NCI-H1694 (cell line): ENCODE measurements around the gene STAT2.
"Not testable (repeated sequence)": the region's sequence is repeated elsewhere in the genome, so short reads cannot be mapped to it uniquely, and the experiment has no call there.

Source experiments
- DNase-seq: peaks from one replicate; lab custom pipeline; 2025; lab: John Stamatoyannopoulos, UW

The STAT2 gene

DNA sequence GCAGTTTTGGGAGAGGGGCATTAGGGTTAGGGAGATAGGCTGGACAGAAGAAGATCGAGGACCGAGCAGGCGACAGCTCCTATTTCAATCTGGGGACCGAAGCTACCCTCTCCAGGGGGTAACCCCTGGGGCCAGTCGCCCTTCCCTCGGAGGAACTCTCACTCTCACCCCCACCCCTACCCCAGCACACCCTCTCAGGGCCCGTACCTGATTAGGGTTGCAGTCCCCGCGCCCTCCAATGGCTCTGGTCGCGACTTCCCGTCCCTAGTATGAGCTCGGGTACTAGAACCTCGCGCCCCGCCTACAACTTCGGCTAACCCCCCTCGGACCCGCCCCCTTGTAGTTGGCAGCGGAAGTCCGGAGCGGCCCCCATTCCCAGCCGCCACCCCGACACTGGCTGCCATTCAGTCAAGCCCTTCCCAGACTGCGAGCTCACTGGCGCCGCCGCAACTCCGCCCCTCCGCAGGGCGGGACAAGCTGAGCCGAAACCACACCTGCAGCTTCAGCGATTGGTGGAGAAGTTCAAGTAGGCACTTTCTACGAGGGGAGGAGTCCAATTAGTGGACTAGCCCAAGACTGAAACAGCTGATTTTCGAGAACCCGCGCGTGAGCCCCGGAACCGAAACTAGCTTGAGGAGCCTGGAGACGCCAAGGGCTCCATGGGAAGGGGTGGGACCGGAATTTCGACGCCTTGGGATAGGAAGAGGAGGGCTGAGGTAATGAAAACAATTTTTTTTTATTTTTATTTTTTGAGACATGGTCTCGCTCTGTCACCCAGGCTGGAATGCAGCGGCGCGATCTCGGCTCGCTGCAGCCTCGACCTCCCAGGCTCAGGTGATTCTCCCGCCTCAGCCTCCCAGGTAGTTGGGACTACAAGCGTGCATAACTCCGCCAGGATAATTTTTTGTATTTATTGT lies at the start of gene STAT2:
TSS of gene STAT2 (minus strand) at position 257 of the 917 bp plus-strand sequence. CDS start 3,536 bp downstream, outside the sequence.
- peak; percentile 94 for DNase-seq

DNA sequence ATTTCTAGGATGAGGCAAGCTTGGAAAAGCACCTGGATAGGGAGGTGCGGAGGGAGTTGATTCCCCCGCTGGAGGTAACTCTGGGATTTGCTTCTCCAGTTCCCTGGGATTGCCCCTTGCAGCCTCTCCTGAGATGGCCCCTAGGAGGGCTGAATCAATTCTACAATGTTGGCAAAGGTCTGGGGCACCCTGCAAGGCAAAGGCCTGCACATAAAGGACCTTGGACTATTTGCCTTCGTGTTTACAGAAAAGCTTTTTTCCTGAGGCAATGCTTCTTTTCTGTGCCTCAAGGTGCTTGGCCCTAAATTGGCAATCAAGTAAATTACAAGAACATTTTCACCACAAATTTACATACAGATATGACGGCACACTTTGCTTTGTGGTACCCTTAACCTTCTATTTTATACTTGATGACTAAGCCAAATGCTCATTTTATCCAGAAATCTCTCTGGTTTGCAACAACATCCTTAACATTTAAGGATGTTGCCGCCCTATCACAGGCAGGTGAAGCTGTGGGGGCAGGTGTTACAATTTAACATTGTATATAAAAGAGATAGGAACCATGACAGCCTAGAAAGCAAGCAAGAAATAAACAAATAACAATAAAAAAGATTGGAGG lies 49.0 kb upstream of the STAT2 start:
- no peak for DNase-seq

DNA sequence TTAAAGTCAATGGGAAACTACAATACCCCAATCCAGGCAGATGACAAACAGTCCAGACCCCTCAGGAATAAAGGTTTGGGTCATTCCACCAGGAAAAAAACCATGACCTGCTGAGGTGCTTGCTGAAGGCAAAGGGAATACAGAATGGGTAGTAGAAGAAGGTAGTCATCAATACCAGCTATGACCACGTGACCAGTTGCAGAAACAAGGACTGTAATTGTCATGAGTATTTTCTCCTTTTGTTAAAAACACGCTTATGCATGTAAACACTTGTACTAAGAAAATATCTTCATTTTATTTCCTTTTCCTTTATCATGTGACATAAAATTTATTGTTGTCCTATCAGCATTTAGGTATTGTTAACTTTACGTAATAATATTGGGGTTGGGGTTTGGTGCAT lies 44.3 kb upstream of the STAT2 start:
- not testable (repeated sequence) for DNase-seq

DNA sequence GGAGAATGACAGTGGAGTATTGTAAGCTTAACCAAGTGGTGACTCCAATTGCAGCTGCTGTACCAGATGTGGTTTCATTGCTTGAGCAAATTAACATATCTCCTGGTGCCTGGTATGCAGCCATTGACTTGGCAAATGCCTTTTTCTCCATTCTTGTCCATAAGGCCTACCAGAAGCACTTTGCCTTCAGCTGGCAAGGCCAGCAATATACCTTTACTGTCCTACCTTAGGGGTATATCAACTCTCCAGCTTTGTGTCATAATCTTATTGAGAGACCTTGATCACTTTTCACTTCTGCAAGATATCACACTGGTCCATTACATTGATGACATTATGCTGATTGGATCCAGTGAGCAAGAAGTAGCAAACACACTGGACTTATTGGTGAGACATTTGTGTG lies 41.7 kb upstream of the STAT2 start:
- DNase-seq = not testable (repeated sequence)

DNA sequence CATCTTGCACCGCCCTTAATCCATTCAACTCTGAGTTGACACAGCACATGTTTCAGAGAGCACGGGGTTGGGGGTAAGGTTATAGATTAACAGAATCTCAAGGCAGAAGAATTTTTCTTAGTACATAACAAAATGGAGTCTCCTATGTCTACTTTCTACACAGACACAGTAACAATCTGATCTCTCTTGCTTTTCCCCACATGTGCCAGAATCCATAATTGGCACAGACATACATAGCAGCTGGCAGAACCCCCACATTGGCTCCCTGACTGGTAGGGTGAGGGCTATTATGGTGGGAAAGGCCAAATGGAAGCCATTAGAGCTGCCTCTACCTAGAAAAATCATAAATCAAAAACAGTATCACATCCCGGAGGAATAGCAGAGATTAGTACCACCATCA lies 41.2 kb upstream of the STAT2 start:
- DNase-seq = not testable (repeated sequence)

DNA sequence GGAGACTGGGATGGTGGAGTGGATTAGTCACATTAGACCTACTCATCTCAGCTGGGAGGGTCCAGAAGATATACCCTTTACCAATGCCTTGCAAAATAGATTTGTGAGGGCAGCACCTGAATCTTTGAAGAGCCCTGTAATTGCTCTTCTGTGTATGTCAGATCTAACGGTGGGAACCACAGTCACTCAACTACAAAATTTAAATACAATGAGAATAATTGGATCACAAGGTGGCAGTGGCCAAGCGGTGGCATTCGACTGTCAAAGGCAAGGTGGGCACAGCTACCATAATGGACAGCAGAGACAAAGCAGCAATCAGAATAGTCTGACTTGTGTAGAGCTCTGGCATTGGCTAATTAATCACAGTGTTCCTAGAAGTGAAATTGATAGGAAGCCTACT lies 39.6 kb upstream of the STAT2 start:
- not testable (repeated sequence) for DNase-seq

DNA sequence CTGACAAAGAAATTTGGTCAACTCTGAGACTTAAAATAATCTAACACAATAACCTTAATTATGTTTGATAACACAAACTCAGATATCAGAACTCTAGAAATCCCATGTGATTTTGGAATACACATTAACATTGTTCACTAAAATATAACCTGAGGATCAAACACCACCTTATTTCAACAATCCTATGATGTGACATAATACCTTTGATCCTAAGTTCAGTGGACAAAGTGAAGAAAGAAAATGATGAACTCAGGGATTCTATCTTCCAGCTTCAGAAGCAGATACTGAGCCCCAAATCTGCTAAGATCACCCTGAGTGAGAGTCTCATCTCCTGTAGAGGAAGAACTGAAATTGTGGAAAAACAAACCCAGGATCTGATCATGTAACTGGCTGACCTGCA lies 38.4 kb upstream of the STAT2 start:
- DNase-seq = no peak

DNA sequence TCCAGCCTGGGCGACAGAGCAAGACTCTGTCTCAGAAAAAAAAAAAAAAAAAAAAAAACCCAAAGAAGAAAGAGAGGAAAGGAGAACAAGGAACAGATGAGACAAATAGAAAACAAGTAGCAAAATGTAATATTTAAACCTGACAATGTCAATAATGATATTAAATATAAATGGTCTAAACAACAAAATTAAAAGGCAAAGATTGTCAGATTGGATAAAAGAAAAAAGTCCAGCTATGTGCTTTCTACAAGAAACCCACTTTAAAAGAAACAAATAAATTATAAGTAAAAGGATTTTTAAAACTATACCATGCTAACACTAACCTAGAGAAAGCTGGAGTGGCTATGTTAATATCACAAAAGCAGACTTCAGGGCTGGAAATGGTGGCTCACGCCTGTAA lies 32.4 kb upstream of the STAT2 start:
- no peak for DNase-seq

DNA sequence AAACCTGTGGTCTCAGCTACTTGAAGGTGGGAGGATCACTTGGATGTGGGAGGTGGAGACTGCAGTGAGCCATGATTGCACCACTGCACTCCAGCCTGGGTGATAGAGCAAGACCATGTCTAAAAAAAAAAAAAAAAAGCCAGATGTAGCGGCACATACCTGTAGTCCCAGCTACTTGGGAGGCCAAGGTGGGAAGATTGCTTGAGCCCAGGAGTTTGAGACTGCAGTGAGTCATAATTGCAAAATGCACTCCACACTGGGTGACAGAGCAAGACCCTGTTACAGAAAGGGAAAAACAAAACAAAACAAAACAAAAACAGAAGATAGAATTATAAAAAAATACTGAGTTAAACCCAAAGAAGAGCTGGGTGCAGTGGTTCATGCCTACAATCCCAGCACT lies 31.8 kb upstream of the STAT2 start:
- no peak for DNase-seq

DNA sequence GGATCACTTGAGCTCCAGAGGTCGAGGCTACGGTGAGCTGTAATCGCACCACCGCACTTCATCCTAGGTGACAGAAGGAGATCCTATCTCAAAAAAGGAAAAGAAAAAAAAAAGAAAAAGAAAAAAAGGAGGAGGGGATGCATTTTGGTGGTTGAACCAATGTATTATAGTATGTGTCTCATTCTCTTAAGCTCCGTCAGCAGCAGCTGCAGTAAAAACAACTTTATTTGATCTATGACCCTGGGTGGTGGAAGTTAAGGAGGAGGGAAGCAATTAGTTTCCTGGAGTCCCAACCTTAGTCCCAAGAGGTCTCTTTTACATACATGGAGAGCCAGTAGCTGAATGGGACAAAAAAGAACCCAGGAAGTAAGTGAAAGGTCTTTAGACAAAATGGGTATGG lies 29.5 kb upstream of the STAT2 start:
- DNase-seq = no peak

DNA sequence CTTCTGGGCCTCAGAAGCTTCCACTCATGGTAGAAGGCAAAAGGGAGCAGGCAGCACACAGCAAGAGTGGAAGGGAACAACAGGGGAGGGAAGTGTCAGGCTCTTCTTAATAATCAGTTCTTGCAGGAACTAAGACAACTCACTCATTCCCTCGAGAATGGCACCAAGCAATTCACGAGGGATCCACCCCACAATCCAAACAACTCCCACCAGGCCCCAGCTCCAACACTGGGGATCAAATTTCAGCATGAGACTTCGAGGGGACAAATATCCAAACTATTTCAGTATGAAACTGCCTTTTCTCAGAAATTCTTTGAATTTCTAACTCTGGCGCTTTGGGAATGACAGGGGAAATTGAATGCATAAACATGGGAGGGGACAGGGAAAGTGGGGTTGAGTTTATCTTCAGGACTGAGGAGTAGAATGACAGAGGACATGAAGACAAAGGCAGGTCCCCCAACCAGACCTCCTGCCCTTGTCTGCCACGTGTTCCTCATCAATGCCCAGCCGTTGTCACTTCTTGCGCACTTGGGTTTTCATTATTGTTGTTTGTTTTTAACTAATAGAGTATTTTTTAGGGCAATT lies 27.3 kb upstream of the STAT2 start:
- no peak for DNase-seq

DNA sequence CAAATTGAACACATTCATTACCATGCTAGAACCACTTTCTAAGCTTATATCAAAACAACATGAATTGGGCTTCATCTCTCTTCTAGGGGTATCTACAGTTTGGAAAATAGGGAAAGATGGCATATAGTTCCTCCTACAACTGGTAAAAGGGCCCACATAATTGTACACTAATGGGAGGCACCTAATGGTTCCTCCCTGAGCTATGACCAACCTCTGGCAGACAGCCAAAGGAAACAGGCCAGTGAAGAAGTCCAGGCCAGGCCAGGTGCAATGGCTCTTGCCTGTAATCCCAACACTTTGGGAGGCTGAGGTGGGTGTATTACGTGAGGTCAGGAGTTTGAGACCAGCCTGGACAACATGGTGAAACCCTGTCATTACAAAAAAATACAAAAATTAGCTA lies 26.0 kb upstream of the STAT2 start:
- DNase-seq = no peak

DNA sequence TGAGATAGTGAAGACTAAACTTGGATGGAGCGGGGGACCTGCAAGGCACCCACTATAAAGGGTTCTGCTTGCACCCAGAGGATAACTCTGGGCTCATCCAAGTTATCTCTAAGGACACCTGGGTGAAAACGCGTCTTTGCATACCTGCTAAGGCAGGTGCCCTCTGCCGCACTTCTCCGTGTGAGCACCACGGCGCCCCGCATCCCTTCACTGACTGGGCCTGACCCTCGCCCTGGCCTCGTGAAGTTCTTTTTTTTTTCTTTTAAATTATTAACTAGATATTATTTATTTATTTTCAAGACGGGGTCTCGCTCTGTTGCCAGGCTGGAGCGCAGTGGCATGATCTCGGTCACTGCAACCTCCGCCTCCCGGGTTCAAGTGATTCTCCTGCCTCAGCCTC lies 22.7 kb upstream of the STAT2 start:
- DNase-seq = no peak

DNA sequence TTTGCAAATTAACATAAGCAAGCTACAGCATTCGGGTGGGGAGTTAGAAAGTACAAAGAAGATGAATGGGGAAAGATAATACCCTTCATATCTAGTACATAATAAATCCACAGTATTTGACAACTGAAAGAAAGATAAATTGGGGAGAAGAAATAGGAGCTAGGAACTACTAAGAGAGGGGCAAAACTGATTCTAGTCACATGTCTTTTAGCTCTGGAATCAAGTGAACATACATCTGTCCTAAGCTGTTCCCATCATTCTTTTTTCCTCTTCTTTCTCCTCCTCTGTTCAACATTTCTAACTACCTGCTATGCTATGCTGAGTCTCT lies 18.0 kb upstream of the STAT2 start:
- no peak for DNase-seq

DNA sequence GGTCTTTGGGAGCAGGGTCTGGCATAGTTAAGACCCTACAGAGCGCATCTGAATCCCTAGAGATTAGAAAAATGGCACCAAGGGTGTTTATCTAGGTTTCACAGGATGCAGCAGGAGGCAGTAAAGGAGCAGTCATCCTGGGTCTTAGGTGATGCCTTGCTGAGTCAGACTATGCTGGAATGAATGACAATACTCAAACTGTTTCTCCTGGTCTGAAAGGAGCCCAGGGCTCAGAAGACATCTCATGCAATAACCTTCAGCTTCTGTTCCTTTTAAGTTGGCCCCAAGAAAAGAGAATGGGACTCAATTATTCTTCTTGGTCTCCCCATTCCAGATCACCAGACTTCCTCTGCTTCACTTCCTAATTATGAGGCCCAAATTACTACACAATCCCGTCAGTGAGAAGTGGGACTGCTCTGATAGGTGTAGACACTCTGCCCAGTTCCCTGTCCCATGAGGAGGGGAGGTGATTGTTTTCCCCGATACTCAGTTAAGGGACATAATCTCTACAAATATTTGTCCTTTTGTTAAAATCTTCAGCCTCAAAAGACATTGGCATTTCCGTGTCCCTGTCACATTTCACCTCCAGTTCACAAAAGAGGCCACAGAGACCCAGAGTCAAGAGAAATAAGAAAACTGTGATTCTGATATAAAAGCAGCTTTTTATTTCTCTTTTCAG lies 17.5 kb upstream of the STAT2 start:
- DNase-seq = no peak

DNA sequence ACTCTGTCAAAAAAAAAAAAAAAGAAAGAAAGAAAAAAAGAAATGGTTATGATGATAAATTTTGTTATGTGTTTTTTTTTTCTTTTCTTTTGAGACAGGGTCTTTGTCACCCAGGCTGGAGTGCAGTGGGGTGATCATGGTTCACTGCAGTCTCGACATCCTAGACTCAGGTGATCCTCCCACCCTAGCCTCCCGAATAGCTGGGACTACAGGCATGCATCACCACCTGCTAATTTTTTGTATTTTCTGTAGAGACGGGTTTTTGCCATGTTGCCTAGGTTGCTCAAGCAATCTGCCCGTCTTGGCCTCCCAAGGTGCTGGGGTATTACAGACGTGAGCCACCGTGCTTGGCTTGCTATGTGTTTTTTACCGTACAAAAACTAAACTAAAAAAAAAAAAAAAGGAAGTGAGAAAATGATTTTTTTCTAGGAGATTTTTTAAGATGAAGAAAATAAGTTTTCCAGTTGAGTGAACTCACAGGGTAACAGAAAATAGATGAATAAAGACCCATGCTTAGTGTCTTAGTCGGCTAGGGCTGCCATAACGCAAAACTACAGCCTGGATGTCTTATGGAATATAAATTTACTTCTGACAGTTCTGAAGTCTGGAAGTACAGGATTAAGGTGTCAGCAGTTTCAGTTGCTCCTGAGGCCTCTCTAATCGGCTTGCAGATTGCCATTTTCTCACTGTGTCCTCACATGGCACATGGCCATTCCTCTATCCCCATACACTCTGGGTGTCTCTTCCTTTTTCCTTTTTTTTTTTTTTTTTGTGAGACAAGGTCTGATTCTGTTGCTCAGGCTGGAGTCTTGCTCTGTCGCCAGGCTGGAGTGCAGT lies 15.9 kb upstream of the STAT2 start:
- DNase-seq = no peak

DNA sequence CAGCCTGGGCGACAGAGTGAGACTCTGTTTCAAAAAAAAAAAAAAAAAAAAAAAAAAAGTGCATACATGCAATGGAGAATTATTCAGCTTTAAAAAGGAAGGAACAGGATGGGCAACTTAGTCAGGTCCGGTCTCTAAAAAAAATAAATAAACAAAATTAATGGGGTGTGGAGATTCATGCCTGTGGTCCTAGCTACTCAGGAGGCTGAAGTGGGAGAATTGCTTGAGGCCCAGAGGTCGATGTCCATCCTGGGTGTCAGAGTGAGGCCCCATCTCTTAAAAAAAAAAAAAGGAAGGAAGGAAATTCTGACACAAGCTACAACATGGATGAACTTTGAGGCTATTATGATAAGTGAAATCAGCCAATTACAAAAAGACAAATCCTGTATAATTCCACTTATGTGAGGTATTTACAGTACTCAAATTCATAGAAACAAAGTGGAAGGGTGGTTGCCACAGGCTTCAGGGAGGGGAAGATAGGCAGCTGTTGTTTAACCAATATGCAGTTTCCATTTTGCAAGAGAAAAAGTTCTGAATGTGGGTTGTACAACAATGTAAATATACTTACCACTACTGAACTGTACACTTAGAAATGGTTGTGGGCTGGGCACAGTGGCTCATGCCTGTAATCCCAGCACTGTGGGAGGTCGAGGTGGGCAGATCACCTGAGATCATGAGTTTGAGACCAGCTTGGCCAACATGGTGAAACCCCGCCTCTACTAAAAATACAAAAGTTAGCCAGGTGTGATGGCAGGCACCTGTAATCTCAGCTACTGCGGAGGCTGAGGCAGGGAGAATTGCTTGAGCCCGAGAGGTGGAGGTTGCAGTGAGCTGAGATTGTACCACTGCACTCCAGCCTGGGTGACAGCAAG lies 15.1 kb upstream of the STAT2 start:
- DNase-seq = no peak

DNA sequence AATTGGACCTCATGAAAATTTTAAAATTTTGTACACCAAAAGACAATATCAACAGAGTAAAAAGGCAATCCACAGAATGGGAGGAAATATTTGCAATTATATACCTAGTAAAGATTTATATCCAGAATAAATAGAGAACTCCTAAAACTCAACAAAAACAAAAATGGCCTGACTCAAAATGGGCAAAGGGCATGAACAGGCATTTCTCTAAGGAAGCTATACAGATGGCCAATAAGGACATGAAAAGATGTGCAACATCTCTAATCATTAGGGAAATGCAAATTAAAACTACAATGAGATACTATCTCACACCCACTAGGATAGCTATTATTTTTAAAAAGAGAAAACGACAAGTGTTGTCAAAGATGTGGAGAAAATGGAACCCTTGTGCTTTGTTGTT lies 13.6 kb upstream of the STAT2 start:
- no peak for DNase-seq

DNA sequence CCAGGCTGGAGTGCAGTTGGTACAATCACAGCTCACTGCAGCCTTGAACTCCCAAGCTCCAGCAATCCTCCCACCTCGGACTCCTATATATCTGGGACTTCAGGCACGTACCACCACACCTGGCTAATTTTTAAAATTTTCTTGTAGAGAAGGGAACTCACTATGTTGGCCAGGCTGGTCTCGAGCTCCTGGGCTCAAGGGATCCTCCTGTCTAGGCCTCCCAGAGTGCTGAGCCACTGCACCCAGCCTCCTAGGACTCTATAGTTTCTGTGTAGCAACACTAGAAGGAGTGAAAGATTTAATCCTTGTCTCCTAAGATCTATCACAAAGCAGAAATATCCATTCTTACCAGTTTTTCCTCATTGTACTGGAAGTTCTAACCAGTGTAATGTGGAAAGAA lies 7.0 kb upstream of the STAT2 start:
- DNase-seq = no peak

DNA sequence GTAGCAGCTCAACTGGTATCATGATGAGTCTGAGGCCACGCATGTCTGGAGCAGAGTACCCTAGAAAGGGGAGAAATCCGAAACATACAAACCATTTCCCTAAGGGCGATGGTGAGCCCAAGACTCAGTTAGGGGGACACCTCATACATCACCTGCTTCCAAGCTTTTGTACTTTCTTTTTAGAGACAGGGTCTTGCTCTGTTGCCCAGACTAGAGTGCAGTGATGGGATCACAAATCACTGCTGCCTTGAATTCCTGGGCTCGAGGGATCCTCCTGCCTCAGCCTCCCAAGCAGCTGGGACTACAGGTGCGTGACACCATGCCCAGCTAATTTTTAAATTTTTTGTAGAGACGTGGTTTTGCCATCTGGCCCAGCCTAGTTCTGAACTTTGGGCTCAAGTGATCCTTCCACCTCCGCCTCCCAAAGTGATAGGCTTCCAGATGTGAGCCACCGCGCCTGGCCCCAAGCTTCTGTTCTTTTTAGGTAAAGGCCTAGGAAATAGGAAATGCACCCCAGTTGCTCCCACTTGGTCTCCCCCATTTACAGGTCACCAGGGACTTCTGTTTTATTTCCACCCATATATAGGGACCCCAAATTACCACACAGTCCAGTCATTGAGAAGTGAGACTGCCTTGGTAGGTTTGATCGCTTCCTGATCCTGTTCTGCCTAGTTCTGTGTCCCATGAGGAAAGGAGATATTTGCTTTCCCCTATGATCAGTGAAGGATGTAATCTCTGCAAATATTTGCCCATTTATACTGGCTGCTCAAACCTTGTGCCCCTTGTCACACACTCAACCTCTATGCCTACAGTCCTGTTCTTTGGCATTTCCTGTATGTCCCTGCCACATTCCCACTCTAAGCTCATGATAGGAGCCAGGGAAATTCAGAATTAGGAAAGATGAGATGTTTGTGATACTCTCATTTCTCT lies 2.5 kb upstream of the STAT2 start, which contains the start of gene APOF:
TSS of gene APOF (minus strand) at position 728 of the 930 bp plus-strand sequence. CDS start at position 616, 112 bp downstream.
- no peak for DNase-seq
